GM19193 (cell line): ENCODE measurements around the gene ERC2.

ENCODE experiments used
- POLR2A ChIP-seq: IDR thresholded peaks from 4 replicates; pipeline ENCODE4 v1.6.1; 2011; ENCODE audit not compliant: insufficient read depth, insufficient read length; ENCODE audit errors: extremely low read depth

ERC2 gene

DNA sequence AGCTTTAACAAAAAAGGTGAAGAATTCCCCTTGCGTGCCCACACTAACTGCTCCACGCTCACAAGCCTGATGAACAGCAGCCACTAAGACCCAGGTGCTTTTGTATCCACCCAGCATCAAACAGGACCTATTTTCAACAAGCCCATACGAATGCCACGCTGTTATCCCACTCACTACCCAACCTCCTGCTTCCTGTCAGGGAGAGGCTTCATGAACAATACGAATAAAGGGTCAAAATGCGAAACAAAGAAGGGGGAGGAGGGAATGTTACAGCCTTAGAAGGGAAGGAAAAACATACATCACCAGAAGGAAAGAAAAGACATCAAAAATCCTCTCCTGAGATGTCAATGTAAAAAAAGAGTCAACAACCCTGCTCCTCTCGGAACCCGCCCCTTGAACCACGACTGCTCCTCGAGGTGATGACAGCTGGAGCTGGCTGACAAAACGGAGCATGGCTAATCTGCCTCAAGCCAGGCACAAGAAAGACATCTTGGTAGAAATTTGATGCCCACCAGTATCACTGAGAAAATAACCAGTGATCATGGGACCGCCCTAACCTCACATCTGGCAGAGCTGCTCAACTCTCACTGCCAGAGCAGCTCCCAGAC, 9.7 kb downstream of the ERC2 start:
- no peak for TF ChIP-seq POLR2A

DNA sequence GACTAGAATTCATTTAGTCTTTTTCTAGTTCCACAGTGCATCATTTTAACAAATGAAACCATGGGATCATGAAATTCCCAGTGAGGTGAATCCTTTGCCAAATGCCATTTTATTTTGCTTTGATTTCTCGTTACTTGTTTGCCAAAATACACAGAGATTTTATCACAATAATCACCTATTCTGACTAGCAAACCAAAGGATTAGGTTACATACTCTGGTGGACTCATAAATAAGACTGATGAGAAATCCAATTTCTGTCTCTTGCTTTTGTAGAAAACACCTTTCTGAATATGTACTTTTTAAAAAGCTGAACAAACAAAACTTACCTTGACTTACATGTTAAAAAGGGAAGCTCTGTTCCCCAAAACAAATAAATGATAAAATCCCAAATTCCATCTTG, 12.2 kb downstream of the ERC2 start:
- TF ChIP-seq POLR2A = no peak

DNA sequence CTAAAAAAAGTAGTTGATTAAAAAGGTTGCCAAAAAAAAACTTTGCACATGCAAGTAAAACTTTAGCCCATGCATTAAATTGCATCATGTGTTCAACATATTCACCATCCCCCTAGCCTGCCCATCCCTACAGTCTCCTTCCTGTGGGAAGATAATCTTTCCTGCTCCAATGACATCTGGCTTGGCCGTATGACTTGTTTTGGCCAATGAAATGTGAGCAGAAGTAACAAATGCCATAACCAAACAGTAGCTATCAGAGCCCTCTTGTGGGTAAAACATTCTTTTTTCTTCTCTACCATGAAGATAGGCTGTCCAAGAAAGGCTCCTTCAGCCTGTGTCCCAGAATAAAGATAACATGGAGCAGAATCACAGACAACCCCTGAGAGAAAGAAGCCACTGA, 15.3 kb downstream of the ERC2 start:
- no peak for TF ChIP-seq POLR2A

DNA sequence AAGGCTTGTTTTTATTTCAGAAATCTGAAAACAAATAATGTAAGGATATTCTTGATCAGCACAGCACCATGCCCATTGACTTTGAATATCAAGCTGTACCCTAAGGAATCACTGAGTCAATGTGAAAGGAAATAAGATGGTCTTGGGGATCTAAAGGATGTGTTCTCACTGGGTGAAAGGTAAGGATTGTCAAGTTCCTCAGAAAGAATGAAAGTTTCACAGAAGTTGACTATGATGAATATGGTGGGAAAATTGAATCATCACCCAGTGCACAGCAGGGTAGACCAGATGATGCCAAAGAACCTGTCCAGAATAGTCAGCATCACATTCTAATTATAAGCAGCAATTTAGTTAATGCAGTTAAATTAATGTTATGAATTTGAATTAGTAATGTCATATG, 16.2 kb downstream of the ERC2 start:
- no peak for TF ChIP-seq POLR2A

DNA sequence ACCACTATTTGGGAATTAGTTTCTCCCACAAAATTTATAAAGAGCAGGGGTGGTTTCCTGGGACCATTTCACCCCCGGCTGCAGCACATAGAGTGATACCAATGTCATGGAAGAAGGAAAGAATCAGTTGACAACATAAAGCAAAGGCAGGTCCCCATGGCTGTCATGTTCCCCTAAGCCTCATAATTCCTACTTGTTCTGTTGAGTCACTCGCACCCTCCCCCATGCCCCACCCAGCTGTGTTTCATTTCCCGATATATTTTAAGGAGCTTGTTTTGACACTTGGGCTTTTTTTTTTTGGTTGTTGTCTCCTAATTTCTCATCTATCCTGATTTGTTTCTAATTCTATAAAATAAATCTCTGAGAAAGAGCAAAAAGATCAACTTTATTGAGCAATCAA, 24.9 kb downstream of the ERC2 start:
- no peak for TF ChIP-seq POLR2A

DNA sequence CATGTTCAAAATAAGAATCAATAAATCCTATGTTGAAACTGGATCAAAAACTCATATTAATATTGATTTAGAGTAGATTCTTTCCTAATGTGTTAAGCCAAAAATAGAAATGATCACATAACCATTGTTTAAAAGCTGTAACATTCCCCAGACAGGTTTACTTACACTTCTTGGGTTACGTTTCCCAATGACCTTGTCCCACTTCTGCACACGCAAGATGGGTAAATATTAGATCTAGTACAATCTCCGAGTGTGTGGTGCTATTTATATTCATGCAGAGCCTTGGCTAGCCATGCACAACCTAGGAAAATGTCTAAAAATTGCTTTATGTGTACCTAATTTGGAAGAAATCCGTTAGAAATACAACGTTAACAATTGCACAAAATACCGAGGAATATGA, 39.6 kb downstream of the ERC2 start:
- no peak for TF ChIP-seq POLR2A

DNA sequence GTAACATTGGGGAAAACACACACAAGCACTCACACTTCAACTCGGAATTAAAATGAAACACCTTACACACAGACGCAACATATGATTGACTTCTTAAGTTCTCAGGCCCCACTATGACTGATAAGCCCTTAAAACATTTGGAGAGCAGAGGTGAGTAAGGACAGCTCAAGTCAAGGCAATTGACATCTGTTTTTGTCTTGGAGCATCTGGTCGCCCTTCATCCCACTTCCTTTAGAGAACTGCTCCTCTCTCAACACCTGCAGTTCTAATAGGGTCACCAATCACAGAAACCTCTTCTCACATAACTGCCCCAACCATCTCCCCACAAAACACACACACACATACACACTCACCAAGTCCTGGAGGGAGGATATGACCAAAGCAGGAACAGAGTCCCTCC, 43.4 kb downstream of the ERC2 start:
- TF ChIP-seq POLR2A = no peak

DNA sequence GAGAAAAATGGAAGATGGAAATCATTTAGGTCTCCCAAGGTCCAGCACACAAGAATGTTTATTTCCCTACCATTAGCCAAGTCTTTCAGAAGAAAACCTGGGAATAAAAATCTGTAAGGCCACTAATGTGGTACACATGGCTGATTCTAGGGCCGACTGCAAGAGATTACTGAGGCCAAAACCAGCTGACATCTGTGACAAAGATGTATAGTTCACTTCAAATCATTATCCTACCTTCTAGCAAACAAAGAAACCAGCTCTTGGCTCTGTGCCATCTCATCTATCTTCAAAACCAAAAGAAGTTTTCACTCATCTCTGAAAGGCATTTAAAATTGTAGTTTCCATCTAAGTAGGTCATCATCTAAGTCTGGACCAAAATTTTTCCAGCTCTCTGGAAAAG, 43.9 kb downstream of the ERC2 start:
- TF ChIP-seq POLR2A = no peak

DNA sequence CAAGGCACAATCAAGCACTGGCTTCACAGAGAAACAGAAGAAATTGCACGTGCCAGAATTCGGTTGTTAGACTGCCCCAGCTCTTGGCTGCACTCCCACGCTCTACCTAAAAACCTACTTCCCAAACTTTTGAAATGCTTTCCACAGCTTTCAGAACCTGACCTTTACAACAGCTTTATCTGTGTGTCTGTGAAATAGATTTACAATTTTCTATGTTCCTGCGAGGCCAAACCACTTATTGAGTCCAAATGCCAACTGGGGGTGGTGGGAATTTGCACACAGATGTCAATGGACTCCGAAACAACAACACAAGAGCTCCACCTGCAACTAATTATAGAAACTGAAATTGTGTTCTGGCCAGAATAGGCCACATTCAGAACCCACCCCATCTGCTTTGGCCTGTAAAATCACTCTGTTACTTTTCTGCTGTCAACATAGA, 44.6 kb downstream of the ERC2 start:
- TF ChIP-seq POLR2A = no peak

DNA sequence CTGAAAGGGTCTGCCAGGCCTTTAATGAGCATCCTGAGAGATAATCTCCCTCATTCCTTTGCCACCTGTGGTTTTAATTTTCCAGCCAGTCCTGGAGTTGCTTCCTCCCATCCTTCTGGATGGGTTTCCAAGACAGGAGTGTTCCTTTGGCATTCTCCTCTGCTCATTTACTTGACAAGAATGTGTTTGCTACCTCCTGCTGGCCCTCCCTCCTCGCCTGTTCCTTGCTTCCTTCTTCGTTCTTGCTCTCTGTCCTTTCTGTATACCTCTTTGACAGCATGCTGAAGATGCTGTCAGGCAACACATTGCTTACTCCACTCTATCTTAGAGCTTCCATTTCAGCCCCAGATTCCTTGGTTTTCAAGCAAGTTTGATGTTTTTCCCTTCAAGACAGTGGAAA, 46.0 kb downstream of the ERC2 start:
- no peak for TF ChIP-seq POLR2A

DNA sequence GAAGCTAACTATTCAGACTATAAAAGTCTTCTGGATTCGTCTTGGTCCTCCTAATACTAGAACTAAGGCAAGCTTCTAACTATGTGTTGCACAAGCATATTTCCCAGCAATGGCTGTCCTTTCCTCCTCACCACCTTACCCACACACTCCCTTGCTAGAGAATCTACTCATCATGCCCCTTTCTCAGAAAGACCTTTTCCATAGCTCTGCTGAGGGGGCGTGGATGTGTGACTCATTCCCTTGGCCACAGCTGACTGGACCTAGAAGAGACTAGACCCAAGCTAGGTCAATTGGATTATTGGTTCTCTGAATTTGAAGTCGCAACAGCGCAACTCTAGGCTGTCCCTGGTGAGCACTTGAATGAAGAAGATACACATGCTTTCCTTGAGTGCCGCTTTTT, 47.1 kb downstream of the ERC2 start:
- no peak for TF ChIP-seq POLR2A

DNA sequence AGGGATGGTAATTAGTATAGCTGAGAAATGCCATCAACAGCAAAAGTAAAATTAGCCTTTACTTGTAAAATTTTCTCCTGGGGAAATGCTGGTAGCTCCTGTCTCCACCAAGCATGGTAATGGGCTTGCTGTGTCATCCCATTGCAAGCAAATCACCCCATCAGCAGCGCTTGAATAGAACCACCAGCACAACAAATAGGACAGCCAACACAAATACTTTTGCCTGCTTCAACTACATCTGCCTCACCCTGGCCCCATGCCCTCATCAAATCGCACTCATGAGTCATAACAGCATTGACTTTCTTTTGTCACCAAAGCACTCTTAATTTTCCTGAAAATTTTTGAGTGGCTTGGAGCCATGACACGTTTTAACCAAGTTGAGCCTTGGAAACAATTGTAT, 52.6 kb downstream of the ERC2 start:
- no peak for TF ChIP-seq POLR2A

DNA sequence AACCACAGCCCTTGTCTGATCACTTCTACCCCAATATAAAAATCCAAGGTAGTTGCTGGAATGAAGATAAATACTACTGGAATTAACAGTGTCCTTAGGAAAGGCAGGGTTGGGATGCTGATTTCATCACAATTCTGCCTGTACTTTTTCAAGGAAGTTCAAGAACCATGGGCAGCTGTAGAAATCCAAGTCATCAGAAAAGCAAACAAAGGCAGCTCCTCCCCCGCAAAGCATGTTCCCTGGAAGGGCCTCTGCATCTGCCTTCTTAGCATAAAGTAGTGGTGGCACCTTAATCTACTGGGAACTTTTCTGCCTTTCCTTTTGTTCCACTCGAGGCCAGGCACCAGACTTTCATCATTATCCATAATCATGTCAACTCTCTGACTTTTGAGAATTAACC, 54.4 kb downstream of the ERC2 start:
- TF ChIP-seq POLR2A = no peak

DNA sequence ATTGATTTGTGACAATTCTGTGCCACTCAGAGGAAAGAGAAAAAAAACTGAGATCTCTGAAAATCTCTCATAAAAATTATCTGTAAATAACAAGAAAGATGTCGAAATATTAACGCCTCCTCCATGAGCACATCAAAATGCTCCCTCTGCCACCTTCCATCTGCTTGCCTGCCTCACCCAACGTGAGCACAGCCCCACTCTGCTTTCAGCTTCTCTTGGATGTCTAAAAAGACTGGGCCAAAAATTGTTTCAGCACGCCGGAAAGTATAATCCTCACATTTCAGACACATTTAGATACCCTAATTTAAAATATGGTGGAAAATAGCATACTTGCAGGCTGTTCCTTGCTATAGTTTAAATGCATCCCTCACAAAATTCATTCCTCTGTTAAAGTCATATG, 57.1 kb downstream of the ERC2 start:
- TF ChIP-seq POLR2A = no peak

DNA sequence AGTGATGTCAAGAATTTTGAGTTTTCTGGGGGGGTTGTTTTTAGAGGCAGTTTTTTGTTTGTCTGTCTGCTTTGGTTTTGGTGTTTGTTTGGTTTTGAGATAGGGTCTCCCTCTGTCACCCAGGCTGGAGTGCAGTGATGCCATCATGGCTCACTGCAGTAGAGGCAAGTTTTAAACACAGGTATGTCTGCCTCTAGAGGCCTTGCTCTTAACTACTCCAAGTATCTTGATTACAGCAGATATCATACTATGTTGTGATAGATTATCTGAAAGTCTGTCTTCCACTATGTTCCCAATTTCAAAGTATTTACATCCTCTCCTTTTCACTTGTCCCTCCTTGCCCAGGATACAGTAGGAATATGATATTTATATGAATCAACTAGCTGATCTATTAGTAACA, 57.7 kb downstream of the ERC2 start:
- no peak for TF ChIP-seq POLR2A

DNA sequence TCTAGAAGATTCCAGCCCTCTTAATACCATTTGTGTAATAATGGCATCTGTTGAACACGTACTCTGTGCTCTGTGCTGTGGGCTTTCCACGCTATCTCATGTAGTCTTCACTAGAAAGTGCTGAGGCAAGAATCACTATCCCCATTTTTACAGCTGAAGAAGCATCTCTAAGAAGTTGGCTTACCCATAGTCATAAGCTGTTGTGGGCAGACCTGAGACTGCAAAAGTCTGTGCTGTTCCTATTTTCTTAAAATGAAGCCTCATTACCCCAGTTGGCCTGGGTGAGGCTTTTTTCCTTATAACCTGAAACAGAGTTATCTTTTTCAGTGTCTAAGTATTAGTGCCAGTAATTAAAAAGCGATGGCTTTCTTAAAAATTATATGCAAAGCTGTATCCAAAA, 58.5 kb downstream of the ERC2 start:
- TF ChIP-seq POLR2A = no peak

DNA sequence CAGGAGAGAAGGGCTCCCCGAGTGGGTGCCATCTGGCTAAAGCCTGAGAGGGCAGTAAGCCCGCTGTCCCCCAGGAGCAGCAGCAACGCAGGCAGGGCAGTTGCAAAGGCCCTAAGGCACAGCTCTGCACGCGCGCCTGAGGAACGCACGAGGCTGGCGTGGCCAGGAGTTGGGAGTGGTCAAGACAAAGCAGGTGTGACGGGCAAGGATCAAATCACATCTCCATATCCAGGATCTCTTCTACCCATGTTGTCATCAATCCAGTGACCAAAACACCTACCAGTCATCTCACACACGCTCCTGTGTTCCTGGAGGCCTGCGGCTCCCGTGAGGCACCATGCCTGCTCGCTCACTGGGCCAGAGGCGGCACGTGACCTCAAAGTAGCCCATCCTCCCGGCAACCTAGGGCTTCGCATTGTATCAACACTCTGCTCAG, 59.5 kb downstream of the ERC2 start:
- TF ChIP-seq POLR2A = no peak

DNA sequence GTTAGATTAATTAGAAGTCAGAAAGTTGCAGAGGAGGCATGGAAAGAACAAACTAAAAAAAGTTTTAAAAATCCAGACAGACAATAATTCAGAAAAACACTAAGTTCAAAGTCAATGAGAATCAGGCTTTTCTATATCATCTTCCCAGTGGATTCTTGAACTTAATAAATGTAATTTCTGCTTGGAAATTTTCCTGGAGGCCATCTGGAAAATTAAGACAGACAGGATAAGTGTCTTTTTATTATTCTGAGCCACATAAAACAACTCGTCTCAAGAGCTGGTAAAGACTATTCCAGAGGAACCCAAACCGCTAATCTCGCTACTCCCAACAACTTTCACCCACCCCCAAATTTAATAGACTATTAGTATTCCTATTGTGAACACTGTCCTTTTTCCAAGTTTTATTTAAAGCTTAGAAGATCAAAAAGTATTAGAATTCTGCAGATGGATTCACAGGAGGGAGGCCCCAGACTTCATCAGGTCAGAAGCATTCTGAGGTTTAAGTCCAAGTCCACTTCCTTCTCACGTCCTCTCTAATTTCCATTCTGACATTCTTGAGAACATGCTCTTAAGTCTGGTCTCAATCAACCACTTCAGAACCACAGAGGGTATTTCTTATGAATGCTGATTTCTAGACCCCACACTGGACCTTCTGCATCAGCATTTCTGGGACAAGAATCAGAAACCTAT, 61.3 kb downstream of the ERC2 start:
- no peak for TF ChIP-seq POLR2A

DNA sequence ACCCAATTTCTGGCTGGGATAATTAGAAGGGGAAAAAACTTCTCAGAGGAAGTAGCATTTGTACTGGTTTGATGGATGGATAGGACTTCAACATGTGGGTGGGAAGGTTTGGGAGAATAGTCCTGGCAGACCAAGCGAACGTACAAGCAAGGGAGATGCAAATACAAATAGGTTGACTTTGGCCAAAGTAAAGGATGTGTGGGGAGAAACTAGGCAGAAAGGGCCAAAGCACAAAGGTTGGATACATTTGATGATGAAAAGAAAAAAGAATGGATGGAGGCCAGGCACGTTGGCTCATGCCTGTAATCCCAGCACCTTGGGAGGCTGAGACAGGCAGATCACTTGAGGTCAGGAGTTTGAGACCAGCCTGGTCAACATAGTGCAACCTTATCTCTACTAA, 63.4 kb downstream of the ERC2 start:
- no peak for TF ChIP-seq POLR2A
